ENCODE data around the gene PIP5K1B. TPM values are rescaled to one million over a fixed set of nuclear protein-coding genes. Genes with fewer than 3 reads are reported as not detected.

PIP5K1B gene
- total and polyA plus RNA-seq, 2 donors (not counting 1 experiment from before 2014, with no cell fraction given): 11.8 to 24.1 TPM

GRCh38 chr9:68720656-68721313 is 15.7 kb downstream of the PIP5K1B start:
- Histone ChIP-seq H4K20me1 (ENCODE audit: control insufficient read depth, insufficient read depth, low read length, poor library complexity, severe bottlenecking) (peaks cover 54% of the 10 kb centered on the region), H3K36me3 (replicated peaks in 1 of 2; ENCODE audit: control extremely low read depth in 1 of 2, control insufficient read depth in 1 of 2, extremely low read depth in 1 of 2, insufficient read depth in 2 of 2, low read length in 1 of 2) (no peaks in the 10 kb centered on the region), H3K4me3 (ENCODE audit: control extremely low read depth in 1 of 5, extremely low read depth in 1 of 5, insufficient read depth in 1 of 5, low read depth in 2 of 5, low read length in 4 of 5) (no peak overlapping the region), H3K27me3 (replicated peaks in 1 of 4; ENCODE audit: control extremely low read depth in 1 of 4, control insufficient read depth in 3 of 4, insufficient read depth in 4 of 4, low read length in 3 of 4) (no peaks in the 10 kb centered on the region), H3K27ac (ENCODE audit: low read length in 2 of 2) (no peak overlapping the region), H3K4me2 (replicated peaks; ENCODE audit: low read depth, low read length, poor library complexity, severe bottlenecking) (no peak overlapping the region), H3K79me2 (ENCODE audit: control insufficient read depth, insufficient read depth, low read length) (peaks cover 97% of the 10 kb centered on the region), H2AFZ (ENCODE audit: insufficient read depth, low read depth, low read length, poor library complexity, severe bottlenecking) (no peak overlapping the region), H3K9me3 (ENCODE audit: control extremely low read depth in 1 of 3, control insufficient read depth in 2 of 3, insufficient read depth in 1 of 3, low read length in 2 of 3) (no peaks in the 10 kb centered on the region), H3K4me1 (ENCODE audit: control insufficient read depth in 2 of 2, insufficient read depth in 2 of 2, low read length in 2 of 2) (peaks cover 5 to 19% of the 10 kb centered on the region in 2 donors), H3K9ac (ENCODE audit: low read length) (no peak overlapping the region)
- no peak for ATAC-seq (ENCODE audit: low read depth)
- Mint-ChIP-seq H3K9me3 (ENCODE audit: insufficient read depth) (no peaks in the 10 kb centered on the region), H3K4me1 (peaks cover 37% of the 10 kb centered on the region), H3K4me3 (no peak overlapping the region), H3K27me3 (no peaks in the 10 kb centered on the region), H3K27ac (no peak overlapping the region)
- ChIA-PET CTCF (interaction anchor here (0.5 to 1.2 kb wide), 5 partner anchors 9 to 279 kb away, joined by 3 read pairs; no protein-coding TSS in a partner anchor), POLR2A (interaction anchor here (0.6 kb wide), 1 partner anchor 135 kb away, joined by 3 read pairs; no protein-coding TSS in a partner anchor)
- WGBS (ENCODE audit: insufficient coverage): 95% methylated on average over 4 of the region's 7 CpGs
- no peak for DNase-seq
- intact Hi-C loops (cut with micrococcal nuclease): no loop called here
- TF ChIP-seq, protein P1, sequence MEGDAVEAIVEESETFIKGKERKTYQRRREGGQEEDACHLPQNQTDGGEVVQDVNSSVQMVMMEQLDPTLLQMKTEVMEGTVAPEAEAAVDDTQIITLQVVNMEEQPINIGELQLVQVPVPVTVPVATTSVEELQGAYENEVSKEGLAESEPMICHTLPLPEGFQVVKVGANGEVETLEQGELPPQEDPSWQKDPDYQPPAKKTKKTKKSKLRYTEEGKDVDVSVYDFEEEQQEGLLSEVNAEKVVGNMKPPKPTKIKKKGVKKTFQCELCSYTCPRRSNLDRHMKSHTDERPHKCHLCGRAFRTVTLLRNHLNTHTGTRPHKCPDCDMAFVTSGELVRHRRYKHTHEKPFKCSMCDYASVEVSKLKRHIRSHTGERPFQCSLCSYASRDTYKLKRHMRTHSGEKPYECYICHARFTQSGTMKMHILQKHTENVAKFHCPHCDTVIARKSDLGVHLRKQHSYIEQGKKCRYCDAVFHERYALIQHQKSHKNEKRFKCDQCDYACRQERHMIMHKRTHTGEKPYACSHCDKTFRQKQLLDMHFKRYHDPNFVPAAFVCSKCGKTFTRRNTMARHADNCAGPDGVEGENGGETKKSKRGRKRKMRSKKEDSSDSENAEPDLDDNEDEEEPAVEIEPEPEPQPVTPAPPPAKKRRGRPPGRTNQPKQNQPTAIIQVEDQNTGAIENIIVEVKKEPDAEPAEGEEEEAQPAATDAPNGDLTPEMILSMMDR (IDR thresholded peaks at IDR 0.05): no peak
- TF ChIP-seq EZH2 (IDR thresholded peaks at IDR 0.05; ENCODE audit: borderline replicate concordance, insufficient read depth, low read depth, low read length, poor library complexity, severe bottlenecking): no peak

- H3K4me3 Mint-ChIP-seq: no peak overlapping the region
- Histone ChIP-seq H3K4me3 (ENCODE audit: control extremely low read depth in 1 of 5, extremely low read depth in 1 of 5, insufficient read depth in 1 of 5, low read depth in 2 of 5, low read length in 4 of 5) (no peak overlapping the region), H3K4me1 (ENCODE audit: control insufficient read depth in 2 of 2, insufficient read depth in 2 of 2, low read length in 2 of 2) (peaks cover 5 to 19% of the 10 kb centered on the region in 2 donors), H4K20me1 (ENCODE audit: control insufficient read depth, insufficient read depth, low read length, poor library complexity, severe bottlenecking) (peaks cover 54% of the 10 kb centered on the region), H2AFZ (ENCODE audit: insufficient read depth, low read depth, low read length, poor library complexity, severe bottlenecking) (no peak overlapping the region), H3K27ac (ENCODE audit: low read length in 2 of 2) (no peak overlapping the region), H3K27me3 (replicated peaks in 1 of 4; ENCODE audit: control extremely low read depth in 1 of 4, control insufficient read depth in 3 of 4, insufficient read depth in 4 of 4, low read length in 3 of 4) (no peaks in the 10 kb centered on the region), H3K9me3 (ENCODE audit: control extremely low read depth in 1 of 3, control insufficient read depth in 2 of 3, insufficient read depth in 1 of 3, low read length in 2 of 3) (no peaks in the 10 kb centered on the region), H3K36me3 (replicated peaks in 1 of 2; ENCODE audit: control extremely low read depth in 1 of 2, control insufficient read depth in 1 of 2, extremely low read depth in 1 of 2, insufficient read depth in 2 of 2, low read length in 1 of 2) (no peaks in the 10 kb centered on the region), H3K9ac (ENCODE audit: low read length) (no peak overlapping the region), H3K79me2 (ENCODE audit: control insufficient read depth, insufficient read depth, low read length) (peaks cover 97% of the 10 kb centered on the region), H3K4me2 (replicated peaks; ENCODE audit: low read depth, low read length, poor library complexity, severe bottlenecking) (no peak overlapping the region)
- H3K9me3 Mint-ChIP-seq (ENCODE audit: insufficient read depth): no peaks in the 10 kb centered on the region
- H3K27ac Mint-ChIP-seq: no peak overlapping the region
- POLR2A ChIA-PET: no interaction called here
- intact Hi-C loops (cut with micrococcal nuclease): no loop called here
- CTCF ChIA-PET: interaction anchor here (0.9 to 1.0 kb wide), 2 partner anchors 16 to 25 kb away, joined by 3 read pairs; no protein-coding TSS in a partner anchor
- WGBS (ENCODE audit: insufficient coverage): 94% methylated on average over 8 of the region's 8 CpGs
- ATAC-seq (ENCODE audit: low read depth): no peak
- no peak for DNase-seq
- peaks cover 37% of the 10 kb centered on the region for H3K4me1 Mint-ChIP-seq
- TF ChIP-seq EZH2 (IDR thresholded peaks at IDR 0.05; ENCODE audit: borderline replicate concordance, insufficient read depth, low read depth, low read length, poor library complexity, severe bottlenecking): no peak
- TF ChIP-seq, protein P1 (IDR thresholded peaks at IDR 0.05): no peak
- H3K27me3 Mint-ChIP-seq: no peaks in the 10 kb centered on the region
Measured at GRCh38 chr9:68721666-68722330, 16.8 kb downstream of the PIP5K1B start.

Data from B cell (primary cell).